ENCODE results near the gene E4F1. TPM values are rescaled to one million over a fixed set of nuclear protein-coding genes. Genes with fewer than 3 reads are reported as not detected.

E4F1 gene
- total RNA-seq, 1 donor from 2014 or later: 33.0 TPM

DNA sequence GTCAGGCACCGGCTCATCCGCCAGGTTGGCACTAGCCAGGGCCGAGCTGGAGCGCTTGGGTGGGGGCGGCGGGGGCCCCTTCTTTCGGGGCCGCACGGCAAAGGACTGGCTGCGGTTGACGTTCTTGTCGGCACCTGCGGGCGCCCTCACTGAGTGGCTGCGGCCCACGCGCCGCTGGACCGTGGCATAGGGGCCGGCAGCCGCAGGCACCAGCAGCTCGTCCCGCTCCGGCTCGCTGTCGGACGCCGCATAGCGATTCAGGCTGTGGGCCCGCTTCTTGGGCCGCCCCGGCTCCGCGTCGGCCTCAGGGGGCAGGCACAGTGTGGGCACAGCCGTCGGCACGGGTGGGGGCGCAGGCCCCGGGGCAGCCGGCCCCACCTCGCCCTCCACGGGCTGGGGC, 42.9 kb upstream of the E4F1 start:
- no peaks in the 10 kb centered on the region for H3K27me3 Mint-ChIP-seq (ENCODE audit: low read depth)

DNA sequence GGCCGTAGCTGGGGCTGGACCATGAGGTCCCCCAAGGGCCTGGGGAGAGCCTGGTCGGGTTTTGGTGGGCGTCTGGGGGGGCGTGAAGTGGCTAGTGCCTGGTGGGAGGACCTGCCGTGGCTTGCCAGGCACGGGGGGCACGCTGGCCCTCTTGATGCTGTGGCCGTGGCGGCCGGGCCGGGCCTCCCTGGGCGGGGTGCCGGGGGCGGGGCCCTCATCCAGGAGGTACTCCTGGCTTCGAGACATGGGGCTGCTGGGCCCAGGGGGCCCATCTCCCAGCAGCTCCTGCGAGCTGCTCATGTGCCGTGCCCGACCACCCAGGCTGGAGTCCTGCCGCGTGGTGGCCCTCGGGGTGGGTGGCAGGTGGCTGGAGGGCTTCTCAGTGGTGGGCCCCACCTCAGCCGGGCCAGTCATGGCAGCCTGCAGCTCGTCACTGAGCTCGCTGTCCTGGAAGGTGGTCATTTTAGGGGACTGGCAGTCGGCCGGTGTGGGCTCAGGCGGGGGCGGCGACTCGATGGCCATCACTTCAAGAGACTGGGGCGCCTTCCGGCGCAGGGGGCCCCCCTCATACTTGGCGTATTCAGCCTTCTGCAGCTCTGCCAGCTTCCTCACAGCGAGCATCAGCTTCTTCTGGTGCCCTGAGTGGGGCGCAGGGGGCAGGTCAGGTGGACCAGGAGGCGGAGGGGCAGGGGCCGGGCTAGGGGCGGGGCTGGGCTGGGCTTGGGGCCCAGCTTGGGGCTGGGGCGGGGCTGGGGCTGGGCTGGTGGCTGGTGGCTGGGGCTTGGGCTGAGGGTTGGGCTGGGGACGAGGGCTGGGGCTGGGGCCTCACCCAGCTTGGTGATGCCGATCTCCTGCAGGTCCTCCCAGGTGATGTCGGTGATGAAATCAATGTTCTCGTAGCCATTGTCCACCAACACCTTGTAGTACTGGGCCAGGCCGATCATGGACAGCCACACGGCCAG, 42.1 kb upstream of the E4F1 start:
- no peak overlapping the region for H3K4me3 Mint-ChIP-seq
- H3K9me3 Mint-ChIP-seq: no peaks in the 10 kb centered on the region
- no peak overlapping the region for H3K27ac Mint-ChIP-seq
- no peaks in the 10 kb centered on the region for H3K27me3 Mint-ChIP-seq (ENCODE audit: low read depth)
- no peak for DNase-seq (ENCODE audit: low spot score in 2 of 2, unreplicated experiment in 2 of 2)
- TF ChIP-seq CTCF (IDR thresholded peaks at IDR 0.05; ENCODE audit: unreplicated experiment): no peak
- H3K4me1 Mint-ChIP-seq: no peaks in the 10 kb centered on the region
- peaks cover 7% of the 10 kb centered on the region for H3K36me3 Mint-ChIP-seq

More for the DNA sequence above, 42.9 kb upstream of the E4F1 start:
- no peak overlapping the region for H3K27ac Mint-ChIP-seq
- peaks cover 10% of the 10 kb centered on the region for H3K36me3 Mint-ChIP-seq
- no peaks in the 10 kb centered on the region for H3K4me1 Mint-ChIP-seq
- no peak overlapping the region for H3K4me3 Mint-ChIP-seq
- no peaks in the 10 kb centered on the region for H3K9me3 Mint-ChIP-seq
- TF ChIP-seq CTCF (IDR thresholded peaks at IDR 0.05; ENCODE audit: unreplicated experiment): no peak
- DNase-seq (ENCODE audit: low spot score in 2 of 2, unreplicated experiment in 2 of 2): no peak

GRCh38 chr16:2181952-2182351, 41.4 kb upstream of the E4F1 start:
- no peaks in the 10 kb centered on the region for H3K9me3 Mint-ChIP-seq
- no peak overlapping the region for H3K27ac Mint-ChIP-seq
- DNase-seq (ENCODE audit: low spot score in 2 of 2, unreplicated experiment in 2 of 2): no peak
- no peak overlapping the region for H3K4me3 Mint-ChIP-seq
- H3K36me3 Mint-ChIP-seq: peaks cover 6% of the 10 kb centered on the region
- no peaks in the 10 kb centered on the region for H3K27me3 Mint-ChIP-seq (ENCODE audit: low read depth)
- TF ChIP-seq CTCF (IDR thresholded peaks at IDR 0.05; ENCODE audit: unreplicated experiment): no peak
- no peaks in the 10 kb centered on the region for H3K4me1 Mint-ChIP-seq

- Mint-ChIP-seq H3K4me3 (no peak overlapping the region), H3K36me3 (peaks cover 2% of the 10 kb centered on the region), H3K27me3 (ENCODE audit: low read depth) (no peaks in the 10 kb centered on the region), H3K27ac (no peak overlapping the region), H3K4me1 (no peaks in the 10 kb centered on the region), H3K9me3 (no peaks in the 10 kb centered on the region)
- DNase-seq (ENCODE audit: low spot score in 2 of 2, unreplicated experiment in 2 of 2): no peak
- TF ChIP-seq CTCF (IDR thresholded peaks at IDR 0.05; ENCODE audit: unreplicated experiment): no peak
These were observed 39.7 kb upstream of the E4F1 start for GRCh38 chr16:2183671-2184070.

DNA sequence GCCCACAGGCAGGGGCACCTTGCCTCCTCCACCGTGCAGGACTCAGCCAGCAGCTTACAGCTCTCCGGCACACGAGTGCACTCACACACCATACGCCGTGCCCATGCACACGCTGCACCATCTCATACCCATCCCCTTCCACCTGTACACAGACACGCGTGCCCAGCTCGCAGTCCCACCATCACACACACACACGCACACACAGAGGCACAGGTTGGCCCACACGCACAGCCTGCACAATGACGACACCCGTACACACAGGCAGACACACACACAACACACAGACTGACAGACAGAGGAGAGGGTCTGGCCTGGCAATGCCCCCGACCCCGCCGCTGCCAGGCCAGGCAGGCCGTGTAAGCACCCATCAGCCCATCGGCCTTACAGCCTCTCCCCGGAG, 39.0 kb upstream of the E4F1 start:
- H3K27ac Mint-ChIP-seq: no peak overlapping the region

More for the DNA sequence above, 39.0 kb upstream of the E4F1 start:
- peaks cover 2% of the 10 kb centered on the region for H3K36me3 Mint-ChIP-seq
- H3K4me3 Mint-ChIP-seq: no peak overlapping the region
- TF ChIP-seq CTCF (IDR thresholded peaks at IDR 0.05; ENCODE audit: unreplicated experiment): no peak
- DNase-seq (ENCODE audit: low spot score in 2 of 2, unreplicated experiment in 2 of 2): no peak
- no peaks in the 10 kb centered on the region for H3K27me3 Mint-ChIP-seq (ENCODE audit: low read depth)
- no peaks in the 10 kb centered on the region for H3K4me1 Mint-ChIP-seq
- H3K9me3 Mint-ChIP-seq: no peaks in the 10 kb centered on the region
